Right lung (tissue), 5 donors: ENCODE results near the gene FCHO1. TPM values are rescaled to one million over a fixed set of nuclear protein-coding genes. Genes with fewer than 3 reads are reported as not detected.

Experiments used
- DNase-seq, 2 donors: peaks; one replicate each; pipeline ENCODE4 v3.0.0-alpha.2; 2013
- polyA plus RNA-seq, 5 donors: library from polyadenylated mRNA; unstranded; fragments of 120-200 nt; gene quantifications; one replicate each; pipeline versions ENCODE4 v1.2.1 to v1.2.3, GENCODE V29; 2013; ENCODE audit warnings: inconsistent platforms in 1 of 5, low replicate concordance in 1 of 5; ENCODE audit not compliant: insufficient read length in 5 of 5, insufficient read depth in 1 of 5

Gene FCHO1
- polyA plus RNA-seq, 5 donors, result 0.46 to 1.3 (median 1.2) TPM

DNA sequence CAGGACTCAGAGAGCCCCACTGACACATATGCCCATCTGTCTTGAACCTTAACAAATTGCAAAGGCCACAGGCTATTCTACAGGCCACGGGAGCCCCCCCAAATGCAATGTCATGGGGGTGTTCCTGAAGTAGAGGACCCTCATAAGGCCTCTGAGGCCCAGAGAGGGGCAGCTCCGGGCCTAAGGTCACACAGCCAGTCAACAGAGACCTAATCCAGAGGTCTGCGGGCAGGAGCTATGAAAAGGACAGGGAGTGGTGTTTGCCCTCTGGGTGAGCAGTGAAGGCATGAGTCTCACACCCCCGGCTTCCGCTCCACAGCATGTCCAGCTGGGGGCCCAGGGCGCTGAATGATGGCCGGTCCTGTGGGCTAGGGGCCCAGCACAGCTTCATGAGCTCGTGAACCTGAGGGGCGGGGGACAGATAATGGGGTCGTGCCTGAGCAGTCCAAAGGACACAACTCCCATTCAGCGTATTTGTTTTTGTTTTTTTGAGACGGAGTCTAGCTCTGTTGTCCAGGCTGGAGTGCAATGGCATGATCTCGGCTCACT, 75.3 kb downstream of the FCHO1 start:
- DNase-seq, result no peak

DNA sequence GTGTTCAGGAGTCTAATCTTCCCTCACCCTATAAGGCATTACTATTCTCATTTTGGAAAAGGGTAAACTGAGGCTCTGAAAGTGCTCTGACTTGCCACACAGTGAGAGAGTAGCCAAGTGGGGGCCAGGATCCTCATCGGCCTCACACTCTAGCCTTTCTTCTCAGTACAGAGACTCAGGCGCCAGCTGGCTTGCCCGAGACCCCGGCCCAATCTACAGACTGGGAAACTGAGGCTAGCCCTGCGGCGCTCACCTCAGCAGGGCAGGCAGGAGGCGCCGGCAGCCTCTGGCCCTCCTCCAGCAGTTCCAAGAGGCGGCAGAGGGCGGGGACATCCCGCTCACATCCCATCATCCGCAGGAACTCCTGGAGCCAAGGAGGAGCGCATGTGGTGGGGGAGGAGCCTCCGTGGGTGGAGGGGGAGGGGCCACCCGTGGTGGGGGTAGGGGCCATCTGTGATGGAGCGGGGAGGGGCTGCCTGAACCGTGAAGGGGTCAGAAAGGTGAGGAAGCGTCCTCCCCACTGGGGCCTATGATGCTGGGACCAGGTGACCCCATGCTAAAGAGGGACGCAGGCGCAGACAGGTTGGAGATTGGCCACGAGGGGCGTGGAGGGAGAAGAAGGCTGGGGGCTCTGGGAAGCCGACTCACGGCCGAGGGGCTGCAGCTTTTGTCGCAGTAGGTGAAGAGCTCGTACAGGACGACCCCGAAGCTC, 78.7 kb downstream of the FCHO1 start:
- no peak for DNase-seq

DNA sequence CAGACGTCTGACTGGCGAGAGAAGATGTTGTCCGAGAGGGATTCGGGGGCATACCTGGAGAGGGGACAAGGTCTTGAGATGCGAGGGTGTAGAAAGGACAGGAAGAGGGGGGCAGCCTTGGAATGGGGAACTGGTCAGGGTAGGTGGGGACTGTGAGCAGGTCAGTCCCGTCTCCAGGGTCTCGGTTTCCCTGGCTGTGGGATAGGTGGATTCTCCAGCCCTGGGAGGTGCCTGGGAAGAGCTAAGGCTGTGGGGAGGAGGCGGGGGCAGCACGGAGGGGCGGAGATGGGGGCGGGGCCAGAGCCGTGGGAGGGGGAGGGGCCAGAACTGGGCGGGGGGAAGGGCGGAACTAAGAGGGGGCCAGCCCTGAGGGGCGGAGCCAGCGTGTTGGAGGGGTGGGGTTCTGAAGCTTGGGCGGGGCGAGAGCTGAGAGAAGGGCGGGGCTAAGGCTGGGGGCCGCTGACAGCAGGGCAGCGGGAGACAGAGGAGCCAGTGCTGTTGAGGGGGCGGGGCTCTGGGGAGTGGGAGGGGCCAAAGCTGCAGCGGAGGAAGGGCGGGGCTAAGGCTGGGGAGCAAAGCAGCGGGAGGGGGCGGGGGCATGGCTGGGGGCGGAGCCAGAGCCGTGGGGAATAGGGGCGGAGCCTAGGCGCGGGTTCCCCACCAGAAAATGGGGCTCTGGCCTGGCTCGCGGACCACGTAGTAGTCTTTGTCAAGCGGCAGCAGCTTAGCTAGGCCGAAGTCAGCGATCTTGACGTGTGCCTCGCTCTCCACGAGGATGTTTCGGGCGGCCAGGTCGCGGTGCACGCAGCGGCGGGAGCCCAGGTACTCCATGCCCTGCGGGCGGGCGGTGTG, 79.5 kb downstream of the FCHO1 start:
- no peak for DNase-seq

DNA sequence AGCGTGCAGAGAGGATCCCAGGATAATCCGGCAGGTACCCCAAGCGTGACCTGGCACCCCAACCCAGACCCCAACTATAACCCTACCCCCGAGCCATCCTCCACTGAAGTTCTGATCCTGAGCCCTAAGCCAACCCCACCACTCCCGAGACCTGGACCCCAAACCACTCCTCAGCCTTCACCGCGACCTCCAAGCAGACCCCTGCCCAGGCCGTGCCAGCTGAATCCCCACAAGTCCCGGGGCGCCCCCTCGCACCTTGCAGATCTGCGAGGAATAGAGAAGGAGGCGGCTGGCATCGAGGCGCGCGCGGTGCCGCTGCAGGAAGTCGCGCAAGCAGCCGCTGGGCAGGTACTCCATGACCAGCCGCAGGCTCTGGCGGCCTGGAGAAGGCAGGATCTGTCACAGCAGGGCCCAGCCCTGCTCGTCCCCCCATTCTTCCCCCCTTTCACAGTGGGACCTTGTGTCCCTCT, 80.2 kb downstream of the FCHO1 start:
- no peak for DNase-seq

DNA sequence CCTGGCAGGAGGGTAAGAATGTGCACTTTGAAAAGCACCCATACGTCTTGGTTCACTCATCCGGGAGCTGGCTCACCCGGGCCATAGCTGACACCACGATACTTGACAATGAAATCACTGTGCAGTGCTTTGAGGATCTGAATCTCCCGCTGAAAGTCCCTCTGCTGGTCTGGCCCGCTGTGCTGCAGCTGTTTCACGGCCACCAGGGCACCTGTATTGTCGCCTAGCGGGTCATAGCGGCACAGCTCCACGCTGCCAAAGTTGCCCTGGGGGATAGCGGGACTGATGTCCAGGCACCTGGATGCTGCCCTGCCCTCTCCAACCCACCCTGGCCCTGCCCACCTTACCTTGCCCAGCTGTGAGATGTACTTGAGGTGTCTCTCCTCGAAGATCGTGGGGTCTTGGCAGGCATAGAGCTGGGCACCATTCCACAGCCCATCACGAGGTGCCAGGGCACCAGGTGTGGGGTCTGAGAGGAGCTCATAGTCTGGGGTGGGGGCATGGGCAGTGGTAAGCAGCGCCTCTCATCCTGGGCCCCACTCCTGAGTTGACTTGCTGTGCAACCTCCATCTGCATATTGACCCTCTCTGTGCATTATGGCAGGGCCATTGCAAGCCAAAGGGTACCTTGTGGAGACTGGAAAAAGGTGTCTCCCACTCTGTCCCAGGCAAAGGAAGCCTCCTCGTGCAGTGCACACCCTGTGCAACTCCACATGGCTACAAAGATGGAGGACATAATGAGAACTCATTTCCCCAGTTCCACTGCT, 81.3 kb downstream of the FCHO1 start:
- no peak for DNase-seq

DNA sequence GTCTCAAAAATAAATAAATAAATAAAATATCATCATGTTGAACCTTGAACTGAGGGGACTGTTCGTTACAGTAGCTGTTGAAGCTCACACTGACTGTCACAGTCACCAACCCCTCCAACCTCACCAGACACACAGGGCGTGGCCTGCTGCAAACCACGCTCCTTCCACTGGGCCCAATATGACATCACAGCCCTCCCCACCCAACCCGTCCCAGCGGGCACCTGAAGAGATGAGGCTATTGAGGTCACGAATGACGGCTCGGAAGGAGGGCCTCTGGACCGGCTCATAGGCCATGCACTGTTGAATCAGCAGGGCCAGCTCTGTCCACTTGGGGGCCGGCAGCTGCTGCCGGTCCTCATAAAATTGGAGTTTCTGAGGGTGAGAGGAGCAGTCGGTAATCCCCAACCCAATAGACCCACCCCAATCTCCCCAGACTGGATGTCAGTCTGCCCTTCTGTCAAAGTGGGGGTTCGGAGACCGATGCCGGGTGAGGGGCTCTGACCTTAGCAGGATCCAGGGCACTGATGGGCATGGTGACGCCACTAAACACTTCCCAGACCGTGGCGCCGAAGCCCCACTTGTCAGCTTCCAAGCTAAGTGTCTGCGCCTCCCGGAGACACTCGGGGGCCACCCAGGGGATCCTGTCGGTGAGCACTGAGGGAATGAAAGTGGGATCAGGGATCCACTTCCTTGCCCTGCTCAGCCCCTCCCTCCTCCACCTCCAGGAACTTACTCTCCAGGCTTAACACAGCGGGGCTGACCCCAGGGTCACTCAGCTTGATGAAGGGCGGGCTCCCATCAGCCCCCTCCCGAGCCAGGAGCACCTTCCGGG, 83.3 kb downstream of the FCHO1 start:
- no peak for DNase-seq

DNA sequence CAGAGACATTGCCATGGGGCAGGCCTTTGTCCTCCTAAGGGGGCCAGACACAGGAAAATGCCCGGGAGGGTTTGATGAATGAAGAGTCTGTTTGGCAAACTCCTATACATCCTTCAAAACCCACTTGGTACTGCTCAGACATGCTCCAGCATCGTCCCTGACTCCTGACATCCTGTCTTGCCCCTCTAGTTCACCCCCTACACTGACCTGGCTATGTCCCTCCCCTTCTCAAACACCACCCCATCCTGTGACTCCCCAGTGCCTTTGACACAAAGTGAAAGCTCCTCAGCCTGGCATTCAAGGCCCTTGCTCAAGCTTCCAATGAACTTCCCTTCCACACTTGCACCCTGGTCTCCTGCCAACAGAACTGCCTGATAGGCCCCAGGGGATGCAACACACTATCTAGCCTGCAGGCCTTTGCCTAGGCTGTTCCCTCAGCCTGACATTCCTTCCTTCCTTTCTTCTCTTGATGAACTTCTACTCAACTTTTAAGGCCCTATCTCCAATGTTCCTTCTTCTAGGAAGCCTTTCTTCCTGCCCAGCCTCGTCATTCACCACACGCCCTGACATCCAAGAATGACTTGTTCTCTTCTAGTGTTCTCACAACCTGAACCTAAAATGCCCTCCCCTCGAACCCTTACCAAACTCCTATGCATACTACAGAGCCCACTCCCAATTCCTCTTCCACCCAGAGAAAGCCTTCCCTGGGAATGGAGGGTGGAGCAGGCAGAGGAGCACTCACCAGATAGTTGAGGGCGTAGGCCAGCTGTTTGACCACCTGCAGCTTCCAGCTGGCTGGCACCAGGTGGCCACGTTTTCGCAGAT, 84.1 kb downstream of the FCHO1 start:
- no peak for DNase-seq

DNA sequence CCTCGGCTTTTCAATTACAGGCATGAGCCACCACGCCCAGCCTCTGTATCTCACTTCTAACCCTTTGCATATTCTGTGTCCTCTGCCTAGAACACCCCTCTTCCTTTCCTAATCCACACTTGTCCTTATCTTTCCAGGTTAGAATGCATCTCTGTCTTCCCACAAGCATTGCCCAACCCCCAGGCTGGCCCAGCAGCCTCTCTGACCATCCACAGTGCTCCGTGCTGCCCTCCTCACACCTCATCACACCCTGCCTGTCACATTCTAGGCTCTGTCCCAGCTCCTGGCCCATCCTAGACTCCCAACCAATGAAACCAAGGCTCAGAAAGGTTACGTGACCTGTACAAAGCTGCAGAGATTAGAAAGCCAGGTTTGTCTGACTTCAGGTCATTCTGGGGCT, 85.3 kb downstream of the FCHO1 start:
- no peak for DNase-seq

DNA sequence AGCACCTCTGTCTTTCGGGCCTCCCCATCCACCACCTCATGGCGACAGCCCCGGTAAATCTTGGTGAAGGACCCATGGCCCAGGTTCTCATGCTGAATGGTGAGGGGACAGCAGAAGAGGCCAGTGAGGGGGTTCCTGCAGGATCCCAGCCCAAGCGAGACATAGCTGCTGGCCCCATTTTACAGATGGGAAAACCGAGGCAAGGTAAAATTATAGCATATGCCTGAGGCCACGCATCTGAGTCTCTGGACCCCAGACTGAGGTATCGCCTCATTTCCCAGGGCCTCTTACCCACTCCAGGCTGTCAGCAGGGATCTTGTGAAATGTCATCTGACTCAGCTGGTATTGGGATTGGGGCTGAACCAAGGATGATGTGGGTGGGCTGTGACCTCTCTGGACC, 86.7 kb downstream of the FCHO1 start:
- DNase-seq, result no peak

Other genes with a start within 250 kb of the FCHO1 start
- gene PGLS, start 239.8 kb upstream of the FCHO1 start, polyA plus RNA-seq, result 100 to 1,000 TPM in 1 of 5 donors, 10 to 100 TPM in 4; 55.1 to 105 (median 65.2) TPM
- gene COLGALT1, start 195.8 kb upstream of the FCHO1 start, polyA plus RNA-seq, result 10 to 100 TPM; 51.9 to 71.3 (median 63.0) TPM
- gene UNC13A, start 63.1 kb upstream of the FCHO1 start, polyA plus RNA-seq, result under 1 TPM; 0.62 to 0.86 (median 0.73) TPM
- gene MAP1S, start 32.0 kb upstream of the FCHO1 start, polyA plus RNA-seq, result 10 to 100 TPM; 22.2 to 41.4 (median 29.4) TPM
- gene B3GNT3, start 43.7 kb downstream of the FCHO1 start, polyA plus RNA-seq, result under 1 TPM in 2 of 5 donors, not detected in 3; 0.10 to 0.12 TPM
- under 1 TPM in 1 of 5 donors, not detected in 4; 0.28 TPM for gene INSL3, start 70.0 kb downstream of the FCHO1 start, polyA plus RNA-seq
- 1 to 10 TPM; 1.9 to 3.4 (median 2.8) TPM for gene JAK3, start 96.5 kb downstream of the FCHO1 start, polyA plus RNA-seq
- gene RPL18A, start 108.4 kb downstream of the FCHO1 start, polyA plus RNA-seq, result 1,000 to 10,000 TPM in 3 of 5 donors, 100 to 1,000 TPM in 2; 990 to 2,008 (median 1,110) TPM
- under 1 TPM in 4 of 5 donors, not detected in 1; 0.05 to 0.13 (median 0.08) TPM for gene SLC5A5, start 120.5 kb downstream of the FCHO1 start, polyA plus RNA-seq
- 10 to 100 TPM; 36.0 to 90.2 (median 46.2) TPM for gene CCDC124, start 181.5 kb downstream of the FCHO1 start, polyA plus RNA-seq
- 1 to 10 TPM; 1.5 to 2.7 (median 1.8) TPM for gene KCNN1, start 215.6 kb downstream of the FCHO1 start, polyA plus RNA-seq